NCI-H226 (cell line): ENCODE measurements around the gene TCF4.

Experiments used
- DNase-seq: peaks from one replicate; pipeline ENCODE4 v3.0.0-alpha.2; 2015

Gene TCF4

GRCh38 chr18:55374741-55375140, 213.3 kb downstream of the TCF4 start:
- DNase-seq = no peak

GRCh38 chr18:55372209-55372608, 215.8 kb downstream of the TCF4 start:
- DNase-seq = no peak

GRCh38 chr18:55370936-55371335, 217.1 kb downstream of the TCF4 start:
- no peak for DNase-seq

- no peak for DNase-seq
Measured at GRCh38 chr18:55369346-55369745, 218.6 kb downstream of the TCF4 start.

- DNase-seq = no peak
Measured at GRCh38 chr18:55365342-55365741, 222.7 kb downstream of the TCF4 start.

- no peak for DNase-seq
Measured at GRCh38 chr18:55362303-55362702, 225.7 kb downstream of the TCF4 start.

GRCh38 chr18:55361492-55362250, 226.3 kb downstream of the TCF4 start:
- DNase-seq = no peak

- DNase-seq = no peak
Measured at GRCh38 chr18:55360061-55360460, 227.9 kb downstream of the TCF4 start.

- DNase-seq = no peak
Measured at GRCh38 chr18:55356815-55357214, 231.2 kb downstream of the TCF4 start.

GRCh38 chr18:55355223-55355622, 232.8 kb downstream of the TCF4 start:
- DNase-seq = no peak

- no peak for DNase-seq
Measured at GRCh38 chr18:55354795-55355194, 233.2 kb downstream of the TCF4 start.

- DNase-seq = no peak
Measured at GRCh38 chr18:55353806-55354205, 234.2 kb downstream of the TCF4 start.

- no peak for DNase-seq
Measured at GRCh38 chr18:55353391-55353790, 234.6 kb downstream of the TCF4 start.

- DNase-seq = no peak
Measured at GRCh38 chr18:55351980-55352714, 235.8 kb downstream of the TCF4 start.

- DNase-seq = no peak
Measured at GRCh38 chr18:55351241-55351691, 236.7 kb downstream of the TCF4 start.

- no peak for DNase-seq
Measured at GRCh38 chr18:55349685-55350084, 238.3 kb downstream of the TCF4 start.

GRCh38 chr18:55346961-55347740, 240.8 kb downstream of the TCF4 start:
- no peak for DNase-seq

GRCh38 chr18:55346387-55346786, 241.6 kb downstream of the TCF4 start:
- DNase-seq = no peak

GRCh38 chr18:55345103-55345950, 242.7 kb downstream of the TCF4 start:
- DNase-seq = no peak

GRCh38 chr18:55343396-55344073, 244.5 kb downstream of the TCF4 start:
- DNase-seq = no peak

- no peak for DNase-seq
Measured at GRCh38 chr18:55340998-55341397, 247.0 kb downstream of the TCF4 start.

GRCh38 chr18:55339990-55340389, 248.0 kb downstream of the TCF4 start:
- DNase-seq = no peak
